Psoas muscle (tissue), 8 donors: ENCODE measurements around the gene WDR26. TPM values are rescaled to one million over a fixed set of nuclear protein-coding genes. Genes with fewer than 3 reads are reported as not detected.
A peak's percentile ranks its signal among the peaks of the same experiment; 100 is the strongest.
"Not testable (repeated sequence)": the region's sequence is repeated elsewhere in the genome, so short reads cannot be mapped to it uniquely, and the experiment has no call there.

Source experiments
- ATAC-seq, 4 donors: fragments of 200-7000 bp; cut with Tn5 transposase; one replicate each; pipeline ENCODE4 v1.9.1; 2020; ENCODE audit warnings: moderate library complexity in 3 of 4, mild to moderate bottlenecking in 2 of 4
- DNase-seq, 2 donors: peaks; one replicate each; pipeline ENCODE4 v3.0.0-alpha.2; 2020
- H3K27ac ChIP-seq: fragments of 200-600 bp; one replicate; pipeline ENCODE4 v1.8.0; 2022
- H3K27me3 ChIP-seq, 3 donors: fragments of 200-600 bp in 1 of 3; one replicate each; pipeline versions ENCODE4 v1.6.1 to v1.8.0; 2013 to 2022; ENCODE audit warnings: low read length in 2 of 3, mild to moderate bottlenecking in 2 of 3, moderate library complexity in 1 of 3; ENCODE audit not compliant: insufficient read depth in 3 of 3
- H3K36me3 ChIP-seq, 2 donors: fragments of 200-600 bp in 1 of 2; one replicate each; pipeline versions ENCODE4 v1.6.1 to v1.8.0; 2013 to 2022; ENCODE audit warnings: low read depth in 1 of 2, mild to moderate bottlenecking in 1 of 2, moderate library complexity in 1 of 2; ENCODE audit not compliant: insufficient read depth in 1 of 2
- H3K4me1 ChIP-seq: fragments of 200-600 bp; one replicate; pipeline ENCODE4 v1.8.0; 2022
- H3K4me3 ChIP-seq: fragments of 200-600 bp; one replicate; pipeline ENCODE4 v1.8.0; 2022; ENCODE audit warnings: mild to moderate bottlenecking
- H3K9me3 ChIP-seq: fragments of 200-600 bp; one replicate; pipeline ENCODE4 v1.8.0; 2022
- CTCF ChIP-seq: fragments of 200-600 bp; IDR thresholded peaks from one replicate; pipeline ENCODE4 v1.8.0; 2022; ENCODE audit warnings: antibody characterized with exemption
- WGBS, 3 donors: extraction: QIAGEN DNeasy Blood & Tissue Kit; methylation state at CpG; one replicate each; pipeline versions ENCODE4 v1.1.6 to v1.1.7; 2013; 5-methylcytosine and 5-hydroxymethylcytosine counted together
- intact Hi-C, 2 donors: fragments of 100-400 bp; cut with DNase I; formaldehyde crosslinking; loops; one replicate each; pipeline versions ENCODE4 v1.11.0 to v1.14.2; 2022
- polyA plus RNA-seq, 3 donors: library from polyadenylated mRNA; stranded (reverse); fragments of 200-250 nt; gene quantifications; one replicate each; pipeline ENCODE4 v1.2.3, GENCODE V29; 2013
- total RNA-seq, 4 donors: library from RNA; stranded (reverse); fragmentation: NEBNext Ultra II Directional in 2 of 4; extraction: Animal tissue kit (Norgen Biotek cat#: 25700) in 2 of 4; gene quantifications; one replicate each; pipeline versions ENCODE4 v1.2.1 to v1.2.4, GENCODE V29; 2021 to 2023
- donor health status: healthy with polysubstance abuse.
- donor health status: DM: no; HTN: no; CAD: no; lungs with moderate emphysema.
- donor health status: Bipolar disorder and iron deficiency.
- donor health status: healthy.
- donor health status: DM: yes; HTN: yes; CAD: no.
- donor health status: DM: no; HTN: no; CAD: no.
- donor health status: DM: no; HTN: no; CAD: no.
- donor health status: DM: yes; HTN: yes; CAD: no.

WDR26 gene
- total and polyA plus RNA-seq, 7 donors = 29.1 to 114 (median 82.4) TPM

DNA sequence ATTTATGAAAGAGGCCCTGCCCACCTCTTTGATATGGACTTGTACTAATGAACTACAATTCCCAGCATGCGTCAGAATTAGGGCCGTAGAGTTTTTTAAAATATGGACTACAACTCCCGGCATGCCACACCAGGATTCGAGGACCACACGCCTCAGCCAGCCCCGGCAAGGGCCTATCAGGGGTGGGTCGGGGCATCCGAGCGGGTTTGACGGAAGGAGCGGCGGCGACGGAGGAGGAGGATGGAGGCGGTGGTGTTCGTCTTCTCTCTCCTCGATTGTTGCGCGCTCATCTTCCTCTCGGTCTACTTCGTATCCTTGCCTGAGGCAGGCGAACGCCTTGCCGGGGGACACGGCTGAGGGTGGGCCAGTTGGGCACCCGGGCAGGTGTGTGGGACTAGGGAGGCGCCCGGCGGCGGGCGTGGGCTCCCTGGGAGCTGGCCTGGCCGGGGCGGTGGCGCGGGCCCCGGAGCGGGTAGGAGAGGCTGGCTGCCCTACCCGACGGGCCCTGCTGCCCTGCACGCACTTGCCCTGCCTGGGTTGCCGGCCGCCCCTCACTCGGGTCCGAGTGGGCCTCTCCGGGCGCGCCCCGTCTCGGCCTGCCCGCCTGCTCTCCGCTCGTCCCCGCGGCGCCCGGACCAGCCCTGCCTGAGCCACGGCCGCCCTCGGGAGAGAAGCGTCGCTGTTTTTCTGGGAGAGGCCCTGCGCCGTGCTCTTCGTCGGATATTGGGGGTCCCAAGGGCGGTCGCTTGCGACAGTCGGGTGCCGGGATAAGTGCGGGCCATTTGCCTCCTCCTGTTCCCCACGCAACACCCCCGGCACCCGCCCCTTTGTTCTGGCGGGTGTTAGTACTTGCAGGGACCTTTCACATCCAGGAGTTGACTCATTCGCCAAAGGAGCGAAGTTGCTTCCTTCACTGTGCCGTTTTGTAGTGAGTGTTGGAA, 77.6 kb downstream of the WDR26 start, which contains the start of gene CNIH4:
Gene CNIH4 (plus strand): TSS at position 195 of the 941 bp plus-strand sequence. CDS start 46 bp downstream, at position 241.
- Histone ChIP-seq H3K9me3 (no peaks in the 10 kb centered on the region), H3K27me3 (no peaks in the 10 kb centered on the region), H3K4me3 (peak within 1 kb of the TSS; percentile 96), H3K4me1 (peaks cover 33% of the 10 kb centered on the region), H3K27ac (peak within 1 kb of the TSS; percentile 88), H3K36me3 (no peaks in the 10 kb centered on the region)
- ATAC-seq (peak; percentile 97 to 98 (median 98)), DNase-seq (peak; percentile 90 to 94)
- TF ChIP-seq CTCF = no peak
- WGBS, 3 donors = 0% methylated on average over 48 to 78 of the region's 78 CpGs
- intact Hi-C loops = no loop called here

GRCh38 chr1:224353975-224354925, 80.3 kb downstream of the WDR26 start:
- no peak for TF ChIP-seq CTCF
- WGBS, 3 donors = 76 to 84% (median 79%) methylated on average over 5 of the region's 5 CpGs
- H3K9me3 ChIP-seq = no peaks in the 10 kb centered on the region
- no peaks in the 10 kb centered on the region for H3K27me3 ChIP-seq
- H3K4me1 ChIP-seq = peaks cover 19% of the 10 kb centered on the region
- no peaks in the 10 kb centered on the region for H3K36me3 ChIP-seq
- no peak overlapping the region for H3K27ac ChIP-seq
- intact Hi-C loops = no loop called here
- no peak for ATAC-seq
- no peak for DNase-seq
- H3K4me3 ChIP-seq = no peak overlapping the region

DNA sequence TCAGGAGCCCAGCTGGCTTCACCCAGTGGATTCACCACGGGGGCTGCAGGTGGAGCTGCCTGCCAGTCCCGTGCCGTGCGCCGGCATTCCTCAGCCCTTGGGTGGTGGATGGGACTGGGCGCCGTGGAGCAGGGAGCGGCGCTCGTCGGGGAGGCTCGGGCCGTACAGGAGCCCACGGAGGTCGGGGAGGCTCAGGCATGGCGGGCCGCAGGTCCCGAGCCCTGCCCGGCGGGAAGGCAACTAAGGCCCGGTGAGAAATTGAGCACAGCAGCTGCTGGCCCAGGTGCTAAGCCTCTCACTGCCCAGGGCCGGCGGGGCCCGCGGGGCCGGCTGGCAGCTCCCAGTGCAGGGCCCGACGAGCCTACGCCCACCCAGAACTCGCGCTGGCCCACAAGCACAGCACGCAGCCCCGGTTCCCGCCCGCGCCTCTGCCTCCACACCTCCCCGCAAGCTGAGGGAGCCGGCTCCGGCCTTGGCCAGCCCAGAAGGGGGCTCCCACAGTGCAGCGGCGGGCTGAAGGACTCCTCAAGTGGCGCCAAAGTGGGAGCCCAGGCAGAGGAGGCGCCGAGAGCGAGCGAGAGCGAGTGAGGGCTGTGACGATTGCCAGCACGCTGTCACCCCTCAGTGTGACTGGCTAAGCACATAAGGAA, 82.0 kb downstream of the WDR26 start:
- H3K27me3 ChIP-seq, H3K4me1 ChIP-seq, H3K4me3 ChIP-seq, DNase-seq, H3K9me3 ChIP-seq, H3K36me3 ChIP-seq, H3K27ac ChIP-seq, intact Hi-C loops, ATAC-seq: not testable (repeated sequence)
- 91 to 94% (median 93%) methylated on average over 32 to 49 of the region's 49 CpGs for WGBS, 3 donors

DNA sequence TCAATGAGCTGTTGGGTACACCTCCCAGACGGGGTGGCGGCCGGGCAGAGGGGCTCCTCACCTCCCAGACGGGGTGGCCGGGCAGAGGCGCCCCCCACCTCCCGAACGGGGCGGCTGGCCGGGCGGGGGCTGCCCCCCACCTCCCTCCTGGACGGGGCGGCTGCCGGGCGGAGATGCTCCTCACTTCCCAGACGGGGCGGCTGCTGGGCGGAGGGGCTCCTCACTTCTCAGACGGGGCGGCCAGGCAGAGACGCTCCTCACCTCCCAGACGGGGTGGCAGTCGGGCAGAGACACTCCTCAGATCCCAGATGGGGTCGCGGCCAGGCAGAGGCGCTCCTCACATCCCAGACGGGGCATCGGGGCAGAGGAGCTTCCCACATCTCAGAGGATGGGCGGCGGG, 84.9 kb downstream of the WDR26 start:
- H3K27ac ChIP-seq, H3K27me3 ChIP-seq, H3K9me3 ChIP-seq, H3K36me3 ChIP-seq, ATAC-seq, H3K4me1 ChIP-seq, DNase-seq, H3K4me3 ChIP-seq, intact Hi-C loops: not testable (repeated sequence)
- WGBS, 3 donors = 89 to 92% (median 90%) methylated on average over 23 to 30 of the region's 30 CpGs

DNA sequence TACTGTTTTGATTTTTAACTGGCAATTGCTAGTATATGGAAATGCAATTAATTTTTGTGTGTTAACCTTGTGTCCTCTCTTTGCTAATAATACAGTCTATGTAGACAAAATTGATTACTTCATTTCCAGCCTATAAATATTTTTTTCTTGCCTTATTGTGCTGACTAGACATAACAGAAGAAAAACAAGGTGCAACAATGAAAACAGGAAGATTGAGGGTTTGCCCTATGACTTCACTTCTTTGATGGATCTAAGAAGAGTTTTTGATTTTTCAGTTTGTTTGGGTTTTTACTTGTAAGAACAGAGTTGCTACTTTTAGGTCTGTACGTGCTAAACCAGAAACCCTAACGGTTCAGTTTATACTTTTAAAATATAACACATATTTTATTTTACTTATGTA, 86.5 kb downstream of the WDR26 start:
- Histone ChIP-seq H3K36me3 (no peaks in the 10 kb centered on the region), H3K9me3 (peaks cover 13% of the 10 kb centered on the region), H3K27me3 (no peaks in the 10 kb centered on the region), H3K4me1 (no peaks in the 10 kb centered on the region), H3K27ac (no peak overlapping the region), H3K4me3 (no peak overlapping the region)
- no peak for TF ChIP-seq CTCF
- WGBS, 3 donors = 80 to 89% (median 86%) methylated on average over 2 of the region's 2 CpGs
- DNase-seq = no peak
- no peak for ATAC-seq
- intact Hi-C loops = no loop called here
